ENCODE results near the gene VDAC1. TPM values are rescaled to one million over a fixed set of nuclear protein-coding genes. Genes with fewer than 3 reads are reported as not detected.
A peak's percentile ranks its signal among the peaks of the same experiment; 100 is the strongest.

Gene VDAC1
- total RNA-seq, 4 donors from 2014 or later = 106 to 210 (median 180) TPM

GRCh38 chr5:134028496-134028895 is 23.7 kb upstream of the VDAC1 start:
- Histone ChIP-seq H3K36me3 (no peaks in the 10 kb centered on the region), H3K27me3 (no peaks in the 10 kb centered on the region), H3K4me1 (peaks cover 0 to 12% (median 3%) of the 10 kb centered on the region in 4 donors), H3K27ac (peak overlapping the region in 2 of 4 donors; percentile 18 to 23), H3K9me3 (no peaks in the 10 kb centered on the region), H3K4me3 (no peak overlapping the region)
- TF ChIP-seq EP300 (IDR thresholded peaks at IDR 0.05; ENCODE audit: low read depth) = no peak
- no peak for TF ChIP-seq POLR2AphosphoS5 (IDR thresholded peaks at IDR 0.05)
- TF ChIP-seq POLR2A (IDR thresholded peaks at IDR 0.05) = no peak
- no peak for TF ChIP-seq CTCF (IDR thresholded peaks at IDR 0.05)
- WGBS, 2 donors (ENCODE audit: low coverage in 1 of 2) = 95 to 100% methylated on average over 3 of the region's 3 CpGs
- in situ Hi-C loops (cut with MboI; ENCODE audit: low pct_ligation_motif_present in 1 of 4, low pct_unique_long_range_greater_than_20kb in 1 of 4, low sequenced_read_pairs in 3 of 4) = loop anchor here in 2 of 4 donors (25.0 kb wide), 1 partner anchor 259 kb away; no protein-coding TSS in a partner anchor
- DNase-seq = no peak
- intact Hi-C loops (cut with DNase I; ENCODE audit: low total_unique reads) = no loop called here

GRCh38 chr5:134027288-134027615 is 22.5 kb upstream of the VDAC1 start:
- WGBS, 2 donors (ENCODE audit: low coverage in 1 of 2) = 91% methylated on average over 5 of the region's 5 CpGs; no CpG with 5 or more reads in 1 of the 2 donors
- H3K4me1 ChIP-seq = peaks cover 0 to 17% (median 6%) of the 10 kb centered on the region in 4 donors
- no peak for DNase-seq
- H3K36me3 ChIP-seq = no peaks in the 10 kb centered on the region
- H3K4me3 ChIP-seq = no peak overlapping the region
- H3K27ac ChIP-seq = no peak overlapping the region
- intact Hi-C loops (cut with DNase I; ENCODE audit: low total_unique reads) = no loop called here
- no peaks in the 10 kb centered on the region for H3K27me3 ChIP-seq
- in situ Hi-C loops (cut with MboI; ENCODE audit: low pct_ligation_motif_present in 1 of 4, low pct_unique_long_range_greater_than_20kb in 1 of 4, low sequenced_read_pairs in 3 of 4) = loop anchor here in 2 of 4 donors (25.0 kb wide), 1 partner anchor 260 kb away; no protein-coding TSS in a partner anchor
- H3K9me3 ChIP-seq = no peaks in the 10 kb centered on the region
- TF ChIP-seq CTCF (IDR thresholded peaks at IDR 0.05) (no peak), EP300 (IDR thresholded peaks at IDR 0.05; ENCODE audit: low read depth) (no peak), POLR2AphosphoS5 (IDR thresholded peaks at IDR 0.05) (no peak), POLR2A (IDR thresholded peaks at IDR 0.05) (no peak)

- H3K4me1 ChIP-seq = peaks cover 0 to 21% (median 6%) of the 10 kb centered on the region in 4 donors
- H3K9me3 ChIP-seq = no peaks in the 10 kb centered on the region
- no peak for TF ChIP-seq EP300 (IDR thresholded peaks at IDR 0.05; ENCODE audit: low read depth)
- TF ChIP-seq CTCF (IDR thresholded peaks at IDR 0.05) = peak; percentile 28 to 73 (median 52)
- no peak for TF ChIP-seq POLR2AphosphoS5 (IDR thresholded peaks at IDR 0.05)
- no peaks in the 10 kb centered on the region for H3K36me3 ChIP-seq
- H3K27ac ChIP-seq = no peak overlapping the region
- in situ Hi-C loops (cut with MboI; ENCODE audit: low pct_ligation_motif_present in 1 of 4, low pct_unique_long_range_greater_than_20kb in 1 of 4, low sequenced_read_pairs in 3 of 4) (loop anchor here in 2 of 4 donors (25.0 kb wide), 1 partner anchor 261 kb away; no protein-coding TSS in a partner anchor), intact Hi-C loops (cut with DNase I; ENCODE audit: low total_unique reads) (no loop called here)
- H3K4me3 ChIP-seq = no peak overlapping the region
- H3K27me3 ChIP-seq = no peaks in the 10 kb centered on the region
- 69% methylated on average over 6 of the region's 6 CpGs; no CpG with 5 or more reads in 1 of the 2 donors for WGBS, 2 donors (ENCODE audit: low coverage in 1 of 2)
- peak; percentile 75 for DNase-seq
Observed at GRCh38 chr5:134026521-134027287, 21.9 kb upstream of the VDAC1 start.

GRCh38 chr5:134025786-134026185 is 21.0 kb upstream of the VDAC1 start:
- Histone ChIP-seq H3K4me1 (peaks cover 0 to 27% (median 6%) of the 10 kb centered on the region in 4 donors), H3K9me3 (no peaks in the 10 kb centered on the region), H3K4me3 (no peak overlapping the region), H3K27ac (no peak overlapping the region), H3K36me3 (no peaks in the 10 kb centered on the region), H3K27me3 (no peaks in the 10 kb centered on the region)
- no peak for TF ChIP-seq EP300 (IDR thresholded peaks at IDR 0.05; ENCODE audit: low read depth)
- TF ChIP-seq POLR2A (IDR thresholded peaks at IDR 0.05) = no peak
- no peak for TF ChIP-seq POLR2AphosphoS5 (IDR thresholded peaks at IDR 0.05)
- TF ChIP-seq CTCF (IDR thresholded peaks at IDR 0.05) = no peak
- WGBS, 2 donors (ENCODE audit: low coverage in 1 of 2) = 84% methylated on average over 5 of the region's 5 CpGs; no CpG with 5 or more reads in 1 of the 2 donors
- in situ Hi-C loops (cut with MboI; ENCODE audit: low pct_ligation_motif_present in 1 of 4, low pct_unique_long_range_greater_than_20kb in 1 of 4, low sequenced_read_pairs in 3 of 4) = loop anchor here in 2 of 4 donors (25.0 kb wide), 1 partner anchor 262 kb away; no protein-coding TSS in a partner anchor
- intact Hi-C loops (cut with DNase I; ENCODE audit: low total_unique reads) = no loop called here
- no peak for DNase-seq
